EH (cell line): ENCODE measurements around the gene DENND1C.

Source experiments
- DNase-seq: peaks from one replicate; pipeline ENCODE4 v3.0.0-alpha.2; 2015; ENCODE audit warnings: low read depth

Gene DENND1C

GRCh38 chr19:6481541-6482342, at the start of gene DENND1C:
DENND1C (minus strand) TSS chr19:6481787; CDS start chr19:6481695, 92 bp downstream.
- DNase-seq, result peak; percentile 18

GRCh38 chr19:6530386-6531162, 49.0 kb upstream of the DENND1C start, which contains the start of gene TNFSF9:
TNFSF9 (plus strand) TSS chr19:6531026; CDS start chr19:6531037, 11 bp downstream.
- DNase-seq, result peak; percentile 86

- no peak for DNase-seq
Observed at GRCh38 chr19:6529937-6530385, 48.4 kb upstream of the DENND1C start.

GRCh38 chr19:6529351-6529750, 47.8 kb upstream of the DENND1C start:
- DNase-seq, result no peak

- no peak for DNase-seq
Observed at GRCh38 chr19:6528544-6529121, 47.0 kb upstream of the DENND1C start.

GRCh38 chr19:6527893-6528543, 46.4 kb upstream of the DENND1C start:
- DNase-seq, result no peak

- DNase-seq, result no peak
Observed at GRCh38 chr19:6524311-6524710, 42.7 kb upstream of the DENND1C start.

- no peak for DNase-seq
Observed at GRCh38 chr19:6522712-6523111, 41.1 kb upstream of the DENND1C start.

- peak; percentile 11 for DNase-seq
Observed at GRCh38 chr19:6521718-6522646, 40.4 kb upstream of the DENND1C start.

- DNase-seq, result peak; percentile 74
Observed at GRCh38 chr19:6519289-6519688, 37.7 kb upstream of the DENND1C start.

- DNase-seq, result no peak
Observed at GRCh38 chr19:6518145-6518911, 36.7 kb upstream of the DENND1C start.

GRCh38 chr19:6516659-6517291, 35.2 kb upstream of the DENND1C start:
- DNase-seq, result peak; percentile 79

GRCh38 chr19:6516018-6516658, 34.6 kb upstream of the DENND1C start:
- DNase-seq, result peak; percentile 94

- no peak for DNase-seq
Observed at GRCh38 chr19:6514926-6515544, 33.4 kb upstream of the DENND1C start.

- DNase-seq, result no peak
Observed at GRCh38 chr19:6514089-6514488, 32.5 kb upstream of the DENND1C start.

- DNase-seq, result no peak
Observed at GRCh38 chr19:6510618-6511017, 29.0 kb upstream of the DENND1C start.

GRCh38 chr19:6509118-6509971, 27.8 kb upstream of the DENND1C start:
- no peak for DNase-seq
